Activated CD8-positive, alpha-beta T cell treated with anti-CD3 and anti-CD28 coated beads for 36 hours (primary cell): ENCODE data around the gene DDX47. TPM values are rescaled to one million over a fixed set of nuclear protein-coding genes. Genes with fewer than 3 reads are reported as not detected.

Source experiments
- ATAC-seq: fragments of 200-7000 bp; cut with Tn5 transposase; one replicate; pipeline ENCODE4 v1.10.0; 2021; ENCODE audit warnings: mild to moderate bottlenecking, moderate library complexity
- CTCF ChIA-PET: fragments of 350-600 bp; sonication (Branson Sonifier 250); formaldehyde crosslinking; loops from one replicate; lab custom pipeline; 2021; ENCODE audit warnings: antibody characterized with exemption; lab: Charles Lee
- POLR2A ChIA-PET: fragments of 350-600 bp; sonication (Branson Sonifier 250); formaldehyde crosslinking; loops from one replicate; lab custom pipeline; 2021; ENCODE audit warnings: antibody characterized with exemption; lab: Charles Lee
- DNase-seq: peaks from one replicate; pipeline ENCODE4 v3.0.0-alpha.2; 2020
- H3K27ac Mint-ChIP-seq: one replicate; pipeline ENCODE4 v1.8.0; 2021; ENCODE audit warnings: mild to moderate bottlenecking, mixed read lengths
- H3K27me3 Mint-ChIP-seq: one replicate; pipeline ENCODE4 v1.8.0; 2021; ENCODE audit warnings: mixed read lengths
- H3K36me3 Mint-ChIP-seq: one replicate; pipeline ENCODE4 v1.8.0; 2021; ENCODE audit warnings: low read depth, mixed read lengths
- H3K4me1 Mint-ChIP-seq: one replicate; pipeline ENCODE4 v1.8.0; 2021; ENCODE audit warnings: low read depth, mixed read lengths
- H3K4me3 Mint-ChIP-seq: one replicate; pipeline ENCODE4 v1.8.0; 2021; ENCODE audit warnings: mild to moderate bottlenecking, moderate library complexity, mixed read lengths
- H3K9me3 Mint-ChIP-seq: one replicate; pipeline ENCODE4 v1.8.0; 2021; ENCODE audit warnings: mixed read lengths
- intact Hi-C: fragments of 100-400 bp; cut with micrococcal nuclease; formaldehyde crosslinking; loops from one replicate; pipeline ENCODE4 v1.10.0; 2022
- microRNA-seq: library from miRNA; unstranded; fragments of <30 nt; microRNA quantifications from one replicate; pipeline ENCODE4 v1.2.0, GENCODE V29; 2022; ENCODE audit warnings: borderline microRNAs expressed, borderline replicate concordance
- total RNA-seq, 2 experiments: library from RNA; stranded (reverse); gene quantifications; one replicate each; pipeline ENCODE4 v1.2.3, GENCODE V29; 2021
- TF ChIP-seq, protein P1 (sequence below): fragments of 200-600 bp; IDR thresholded peaks from one replicate; pipeline ENCODE4 v1.8.0; 2022; ENCODE audit warnings: antibody characterized with exemption, mild to moderate bottlenecking

DDX47 gene
- total RNA-seq, 2 experiments from 2014 or later, result 86.0 to 96.9 TPM

DNA sequence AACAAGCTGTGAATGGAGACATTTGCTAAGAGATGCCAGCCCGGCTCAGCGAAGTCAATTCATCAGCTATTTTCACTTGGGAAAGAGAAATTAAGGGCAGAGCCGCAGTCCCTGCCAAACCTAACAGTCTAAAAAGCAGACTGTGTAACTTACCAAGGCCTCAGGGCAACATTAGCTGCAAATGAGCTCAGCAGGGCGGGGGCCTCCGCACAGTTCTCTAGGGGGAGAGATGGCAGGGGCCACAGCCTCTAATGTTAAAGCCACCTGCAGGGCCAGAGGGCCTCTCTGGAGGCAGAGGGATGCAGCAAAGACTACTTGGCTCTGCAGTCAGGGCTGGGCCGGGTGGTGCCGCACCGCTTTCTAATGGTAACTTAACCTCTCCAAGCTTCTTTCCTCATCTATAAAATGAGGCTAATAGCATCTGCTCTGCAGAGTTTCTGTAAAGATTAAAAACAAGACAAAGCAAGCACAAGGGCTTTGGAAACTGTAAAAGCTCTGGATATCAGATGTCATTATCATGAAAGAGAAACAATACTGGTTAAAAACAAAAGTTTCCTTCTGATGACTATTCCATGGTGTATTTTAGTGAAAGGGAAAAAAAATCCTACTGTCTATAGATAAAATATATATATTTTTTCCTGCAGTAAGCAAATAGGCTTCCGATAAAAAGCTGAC lies 64.8 kb downstream of the DDX47 start:
- no peak for ATAC-seq
- Mint-ChIP-seq H3K9me3 (no peaks in the 10 kb centered on the region), H3K27ac (no peak overlapping the region), H3K4me1 (peaks cover 8% of the 10 kb centered on the region), H3K27me3 (no peaks in the 10 kb centered on the region), H3K4me3 (no peak overlapping the region), H3K36me3 (no peaks in the 10 kb centered on the region)
- CTCF ChIA-PET, result interaction anchor here (1.2 to 1.6 kb wide), 2 partner anchors 10 to 41 kb away, joined by 3 to 6 read pairs; no protein-coding TSS in a partner anchor
- POLR2A ChIA-PET, result no interaction called here
- TF ChIP-seq, protein P1, sequence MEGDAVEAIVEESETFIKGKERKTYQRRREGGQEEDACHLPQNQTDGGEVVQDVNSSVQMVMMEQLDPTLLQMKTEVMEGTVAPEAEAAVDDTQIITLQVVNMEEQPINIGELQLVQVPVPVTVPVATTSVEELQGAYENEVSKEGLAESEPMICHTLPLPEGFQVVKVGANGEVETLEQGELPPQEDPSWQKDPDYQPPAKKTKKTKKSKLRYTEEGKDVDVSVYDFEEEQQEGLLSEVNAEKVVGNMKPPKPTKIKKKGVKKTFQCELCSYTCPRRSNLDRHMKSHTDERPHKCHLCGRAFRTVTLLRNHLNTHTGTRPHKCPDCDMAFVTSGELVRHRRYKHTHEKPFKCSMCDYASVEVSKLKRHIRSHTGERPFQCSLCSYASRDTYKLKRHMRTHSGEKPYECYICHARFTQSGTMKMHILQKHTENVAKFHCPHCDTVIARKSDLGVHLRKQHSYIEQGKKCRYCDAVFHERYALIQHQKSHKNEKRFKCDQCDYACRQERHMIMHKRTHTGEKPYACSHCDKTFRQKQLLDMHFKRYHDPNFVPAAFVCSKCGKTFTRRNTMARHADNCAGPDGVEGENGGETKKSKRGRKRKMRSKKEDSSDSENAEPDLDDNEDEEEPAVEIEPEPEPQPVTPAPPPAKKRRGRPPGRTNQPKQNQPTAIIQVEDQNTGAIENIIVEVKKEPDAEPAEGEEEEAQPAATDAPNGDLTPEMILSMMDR, result no peak
- DNase-seq, result no peak
- intact Hi-C loops, result no loop called here

Small RNAs within 50 kb of the gene (microRNA-seq; reads per million reads assigned to microRNA genes)
- not detected for gene MIR613

Other genes with a start within 250 kb of the DDX47 start
- 10 to 100 TPM; 12.7 to 14.9 TPM for gene CREBL2, start 201.5 kb upstream of the DDX47 start, total RNA-seq
- 10 to 100 TPM; 17.3 to 17.6 TPM for gene GPR19, start 117.2 kb upstream of the DDX47 start, total RNA-seq
- 10 to 100 TPM; 39.9 to 40.8 TPM for gene CDKN1B, start 96.0 kb upstream of the DDX47 start, total RNA-seq
- 1 to 10 TPM; 5.7 to 6.3 TPM for gene APOLD1, start 27.7 kb upstream of the DDX47 start, total RNA-seq
- under 1 TPM in 1 of 2 experiments, not detected in 1; 0.11 TPM for gene GPRC5A, start 78.2 kb downstream of the DDX47 start, total RNA-seq
- gene GPRC5D, start 138.8 kb downstream of the DDX47 start, total RNA-seq, result not detected
- gene HEBP1, start 186.9 kb downstream of the DDX47 start, total RNA-seq, result 10 to 100 TPM; 23.9 to 24.8 TPM
- gene FAM234B, start 231.0 kb downstream of the DDX47 start, total RNA-seq, result 10 to 100 TPM; 10.0 to 10.7 TPM